T follicular helper cell (primary cell): Measurements from ENCODE around the gene PTPRK.

Experiments
- DNase-seq: peaks from one replicate; pipeline ENCODE4 v3.0.0-alpha.2; 2020; ENCODE audit warnings: low read depth

PTPRK gene

GRCh38 chr6:128346569-128346968 lies 173.8 kb downstream of the PTPRK start:
- no peak for DNase-seq

GRCh38 chr6:128345278-128345677 lies 175.1 kb downstream of the PTPRK start:
- DNase-seq: no peak

DNA sequence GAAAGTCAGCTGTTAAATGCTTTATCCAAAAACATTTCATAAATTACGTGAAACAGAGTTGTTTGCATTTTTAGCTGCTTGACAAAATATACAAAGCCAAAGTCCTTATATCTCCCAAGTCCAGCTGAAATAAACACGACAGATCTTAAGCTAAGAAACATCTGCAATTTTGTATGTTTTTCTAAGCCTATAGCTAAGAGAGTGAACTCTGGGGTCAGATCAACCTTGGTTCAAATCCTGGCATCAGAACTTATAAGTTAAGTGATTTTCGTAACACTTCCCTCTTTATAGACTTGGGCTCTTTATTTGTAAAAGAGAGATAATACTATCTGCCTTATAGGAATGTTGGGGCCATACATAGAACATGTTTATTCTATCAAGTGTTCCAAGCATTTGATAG lies 176.7 kb downstream of the PTPRK start:
- no peak for DNase-seq

- no peak for DNase-seq
These were observed 180.6 kb downstream of the PTPRK start for GRCh38 chr6:128339635-128340450.

- no peak for DNase-seq
These were observed 182.8 kb downstream of the PTPRK start for GRCh38 chr6:128337619-128338018.

- DNase-seq: no peak
These were observed 183.8 kb downstream of the PTPRK start for GRCh38 chr6:128336436-128337095.

GRCh38 chr6:128335963-128336362 lies 184.4 kb downstream of the PTPRK start:
- DNase-seq: no peak

- DNase-seq: no peak
These were observed 186.7 kb downstream of the PTPRK start for GRCh38 chr6:128333581-128334223.

DNA sequence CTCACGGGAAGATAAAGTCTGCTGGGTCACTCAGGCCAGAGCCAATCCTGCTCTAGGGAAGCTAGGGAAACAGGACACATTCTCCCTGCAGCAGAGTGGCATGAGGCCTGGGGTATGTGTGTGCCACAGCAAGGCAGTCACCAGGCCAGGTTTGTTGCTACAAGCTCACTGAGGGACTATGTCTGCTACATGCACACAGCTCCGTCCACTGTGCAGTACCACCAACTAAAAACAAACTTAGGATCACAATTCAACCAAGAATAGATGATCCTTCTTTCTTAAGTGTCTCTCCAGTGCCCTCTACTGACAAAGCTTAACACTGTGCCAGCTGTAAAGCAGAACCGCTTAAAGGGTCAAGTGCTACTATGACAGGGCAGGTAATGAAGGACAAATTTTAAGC lies 192.5 kb downstream of the PTPRK start:
- peak; percentile 0 for DNase-seq

DNA sequence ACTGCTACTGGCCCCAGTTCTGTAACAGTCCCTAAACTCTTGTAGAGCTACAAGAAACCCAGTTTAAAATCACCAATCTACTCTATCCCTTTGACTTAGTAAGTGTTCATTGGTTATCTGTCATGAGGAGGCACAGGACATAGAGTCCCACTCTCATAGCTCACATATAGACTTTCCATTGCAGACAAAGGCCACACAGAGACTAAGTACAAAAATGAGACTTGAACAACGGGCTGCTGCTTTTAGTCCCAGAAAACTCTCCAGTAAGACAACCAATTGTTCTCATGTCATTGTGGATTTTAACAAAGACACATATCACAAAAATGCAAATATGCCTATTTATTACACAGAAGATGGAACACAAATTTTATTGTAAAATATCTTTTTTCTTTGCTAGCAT lies 197.4 kb downstream of the PTPRK start:
- no peak for DNase-seq

- no peak for DNase-seq
These were observed 200.5 kb downstream of the PTPRK start for GRCh38 chr6:128319946-128320345.

GRCh38 chr6:128319157-128319556 lies 201.2 kb downstream of the PTPRK start:
- no peak for DNase-seq

DNA sequence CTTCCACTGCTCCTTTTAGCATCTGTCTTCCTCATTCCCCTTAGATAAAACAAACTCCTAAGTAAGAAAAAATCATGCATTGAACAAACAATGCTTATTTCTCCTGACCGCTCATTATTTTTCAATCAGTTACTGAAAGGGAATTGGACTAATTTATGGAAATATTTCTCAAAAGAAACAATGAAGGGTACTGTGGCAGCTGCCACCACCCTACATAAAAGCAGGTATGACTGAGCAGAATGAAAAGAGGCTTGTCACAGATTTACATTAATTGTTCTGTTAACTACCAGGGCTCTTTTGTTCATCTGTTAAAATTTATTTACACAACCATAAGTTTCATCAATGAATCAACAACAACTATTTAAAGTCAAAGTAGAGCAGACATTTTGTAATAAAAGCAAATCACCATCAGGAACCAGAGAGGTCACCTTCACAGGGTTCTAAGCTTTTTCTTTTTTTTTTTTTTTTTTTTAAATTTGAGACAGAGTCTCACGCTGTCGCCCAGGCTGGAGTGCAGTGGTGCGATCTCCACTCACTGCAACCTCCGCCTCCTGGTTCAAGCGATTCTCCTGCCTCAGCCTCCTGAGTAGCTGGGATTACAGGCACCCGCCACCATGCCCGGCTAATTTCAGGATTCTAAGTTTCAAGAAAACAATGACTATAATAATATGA lies 204.0 kb downstream of the PTPRK start:
- DNase-seq: no peak

GRCh38 chr6:128314190-128314589 lies 206.2 kb downstream of the PTPRK start:
- no peak for DNase-seq

DNA sequence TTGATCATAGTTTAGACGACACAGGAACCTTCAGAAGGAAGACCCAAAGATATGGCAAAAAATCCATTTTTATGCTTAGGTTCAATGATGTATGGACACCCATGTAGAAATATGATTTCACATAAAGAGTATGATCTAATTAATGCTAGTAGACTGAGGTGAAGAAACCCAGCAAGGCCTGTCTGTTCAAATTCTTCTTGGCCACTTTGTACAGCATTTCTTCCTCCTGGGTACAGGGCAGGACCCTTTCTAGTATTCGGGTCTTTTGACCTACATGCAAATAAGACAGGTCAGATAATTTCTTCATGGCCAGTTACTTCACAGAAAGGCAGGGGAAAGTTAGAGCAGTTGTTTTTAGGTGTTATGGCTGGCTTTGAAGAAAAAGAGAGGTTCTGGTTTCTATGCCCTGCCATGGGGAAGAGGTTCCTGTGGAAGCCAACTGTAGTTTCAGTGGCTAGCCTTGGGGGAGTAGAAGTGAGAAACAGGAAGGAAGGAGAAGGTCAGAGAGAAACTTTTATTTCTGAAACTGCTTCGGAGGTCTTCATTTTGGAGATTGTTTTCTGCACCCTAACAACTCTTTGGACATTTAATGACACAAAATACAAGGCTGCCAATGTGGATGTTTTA lies 208.3 kb downstream of the PTPRK start:
- no peak for DNase-seq

DNA sequence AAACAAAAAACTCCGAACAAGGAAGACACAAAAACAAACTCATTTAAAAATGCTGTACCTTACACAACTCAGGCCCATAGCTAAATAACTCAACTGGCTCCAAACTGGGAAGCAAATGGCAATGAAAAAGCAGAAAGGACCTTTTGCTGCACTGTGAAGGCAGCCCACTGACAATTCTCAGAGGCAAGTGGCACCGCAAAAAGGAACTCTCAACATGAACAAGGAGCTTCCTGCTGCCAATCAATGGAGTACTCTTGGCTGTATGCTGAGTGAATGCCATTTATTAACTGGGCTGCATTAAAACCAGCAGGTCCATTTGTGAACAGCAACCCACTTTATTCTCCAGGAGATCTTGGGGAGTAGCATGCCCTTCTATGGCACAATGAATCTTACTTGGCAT lies 209.9 kb downstream of the PTPRK start:
- DNase-seq: no peak

DNA sequence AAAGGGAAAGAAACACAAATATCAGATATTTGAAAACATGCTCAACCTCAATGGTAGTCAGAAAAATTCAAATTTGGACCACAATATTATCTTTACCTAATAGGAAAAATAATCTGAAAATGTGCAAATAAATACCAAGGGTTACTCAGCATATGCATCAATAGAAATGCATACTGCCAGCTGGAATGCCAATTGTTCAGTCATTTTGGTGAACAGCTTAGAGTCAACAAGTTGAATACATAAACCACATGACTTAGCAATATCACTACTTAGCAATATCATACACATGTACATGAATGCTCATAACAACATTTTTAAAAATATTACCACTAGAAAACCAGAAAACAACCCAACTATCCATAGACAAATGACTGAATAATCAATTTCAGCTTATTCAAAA lies 212.7 kb downstream of the PTPRK start:
- DNase-seq: no peak

- DNase-seq: no peak
These were observed 214.4 kb downstream of the PTPRK start for GRCh38 chr6:128305976-128306375.

GRCh38 chr6:128305228-128305627 lies 215.2 kb downstream of the PTPRK start:
- no peak for DNase-seq

DNA sequence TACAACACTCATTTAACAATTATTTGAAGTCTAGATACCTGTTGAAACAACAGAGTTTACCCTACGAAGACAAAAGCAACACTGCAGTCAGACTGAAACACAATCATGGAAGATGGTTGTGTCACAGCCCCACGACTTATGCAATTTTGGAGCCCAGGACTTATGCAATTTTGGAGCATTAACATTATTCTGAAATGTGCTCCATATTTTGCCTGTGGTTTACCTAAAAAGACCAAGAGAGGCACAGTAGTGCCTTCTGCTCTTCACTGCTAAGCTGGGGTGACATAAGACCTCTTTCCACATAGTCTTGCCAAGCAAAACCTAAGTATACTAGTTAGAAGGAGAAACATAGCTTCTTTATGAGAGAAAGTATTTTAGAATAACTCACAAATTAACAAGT lies 216.5 kb downstream of the PTPRK start:
- no peak for DNase-seq

- no peak for DNase-seq
These were observed 217.5 kb downstream of the PTPRK start for GRCh38 chr6:128302942-128303341.

DNA sequence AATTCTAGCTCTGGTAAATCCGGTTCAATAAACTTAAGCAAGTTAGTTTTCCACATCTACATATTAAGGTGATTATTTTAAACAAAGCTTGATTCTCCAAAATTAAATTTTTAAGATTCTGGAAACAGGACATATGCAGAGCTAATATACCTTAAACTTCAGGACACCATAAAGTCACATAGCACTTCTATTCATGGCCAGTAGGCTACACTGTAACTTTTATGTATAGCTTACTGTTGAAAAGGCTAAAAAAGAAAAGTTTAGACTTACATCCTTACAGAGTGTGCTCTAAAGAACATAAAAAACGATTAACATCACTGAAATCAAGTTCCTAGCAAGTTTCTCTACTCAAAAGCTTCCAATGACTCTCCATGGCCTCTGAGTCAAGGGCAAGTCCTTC lies 224.7 kb downstream of the PTPRK start:
- DNase-seq: no peak
